OCI-LY3 (cell line): ENCODE results near the gene RCE1.

Experiments used
- H2AFZ ChIP-seq: fragments of 200-600, 300-600 bp; shearing (Covaris generic); 2 replicates; pipeline ENCODE4 v1.6.0; 2014; ENCODE audit warnings: antibody characterized with exemption, low read depth, low read length
- H3K27ac ChIP-seq: fragments of 200-600, 300-600 bp; sonication (generic); 2 replicates; pipeline ENCODE4 v1.5.1; 2014; ENCODE audit warnings: mild to moderate bottlenecking, low read length, moderate library complexity, mixed read lengths
- H3K27me3 ChIP-seq: fragments of 200-600, 300-600 bp; sonication (generic); 2 replicates; pipeline ENCODE4 v1.6.1; 2014; ENCODE audit warnings: low read depth, low read length, mixed read lengths
- H3K36me3 ChIP-seq: fragments of 200-600, 300-600 bp; sonication (generic); replicated peaks from 2 replicates; pipeline ENCODE3; 2014; ENCODE audit warnings: low read depth, low read length, mixed read lengths
- H3K4me1 ChIP-seq: fragments of 300-600, 200-600 bp; sonication (generic); 2 replicates; pipeline ENCODE4 v1.6.1; 2014; ENCODE audit warnings: low read length, mixed read lengths
- H3K4me2 ChIP-seq: fragments of 200-600, 300-600 bp; sonication (generic); 2 replicates; pipeline ENCODE4 v1.6.1; 2014; ENCODE audit warnings: low read length, mixed read lengths
- H3K4me3 ChIP-seq: fragments of 300-600, 200-600 bp; sonication (generic); 2 replicates; pipeline ENCODE4 v1.5.1; 2014; ENCODE audit warnings: antibody characterized with exemption, mild to moderate bottlenecking, low read length, moderate library complexity
- H3K79me2 ChIP-seq: fragments of 300-600, 200-600 bp; shearing (Covaris generic); 2 replicates; pipeline ENCODE4 v1.6.1; 2014; ENCODE audit warnings: mild to moderate bottlenecking, low read length, mixed read lengths
- H3K9ac ChIP-seq: fragments of 300-600, 200-600 bp; shearing (Covaris generic); 2 replicates; pipeline ENCODE4 v1.6.0; 2014; ENCODE audit warnings: mild to moderate bottlenecking, low read length, moderate library complexity
- H3K9me3 ChIP-seq: fragments of 200-600, 300-600 bp; shearing (Covaris generic); 2 replicates; pipeline ENCODE4 v1.6.1; 2014; ENCODE audit warnings: low read length, mixed read lengths; ENCODE audit not compliant: insufficient read depth
- H4K20me1 ChIP-seq: fragments of 200-600, 300-600 bp; sonication (generic); 2 replicates; pipeline ENCODE4 v1.6.1; 2016; ENCODE audit warnings: low read length, mixed read lengths; ENCODE audit not compliant: insufficient read depth
- EZH2phosphoT487 ChIP-seq: fragments of 200-600 bp; shearing (Covaris generic); IDR thresholded peaks from 2 replicates; pipeline ENCODE4 v1.6.1; 2018; ENCODE audit warnings: antibody characterized with exemption, mixed run types, low read depth
- TF ChIP-seq, protein P1 (sequence below): fragments of 200-600, 300-600 bp; sonication (generic); IDR thresholded peaks from 2 replicates; pipeline ENCODE4 v1.5.1; 2014; ENCODE audit warnings: antibody characterized with exemption, low read length, low read depth

RCE1 gene

DNA sequence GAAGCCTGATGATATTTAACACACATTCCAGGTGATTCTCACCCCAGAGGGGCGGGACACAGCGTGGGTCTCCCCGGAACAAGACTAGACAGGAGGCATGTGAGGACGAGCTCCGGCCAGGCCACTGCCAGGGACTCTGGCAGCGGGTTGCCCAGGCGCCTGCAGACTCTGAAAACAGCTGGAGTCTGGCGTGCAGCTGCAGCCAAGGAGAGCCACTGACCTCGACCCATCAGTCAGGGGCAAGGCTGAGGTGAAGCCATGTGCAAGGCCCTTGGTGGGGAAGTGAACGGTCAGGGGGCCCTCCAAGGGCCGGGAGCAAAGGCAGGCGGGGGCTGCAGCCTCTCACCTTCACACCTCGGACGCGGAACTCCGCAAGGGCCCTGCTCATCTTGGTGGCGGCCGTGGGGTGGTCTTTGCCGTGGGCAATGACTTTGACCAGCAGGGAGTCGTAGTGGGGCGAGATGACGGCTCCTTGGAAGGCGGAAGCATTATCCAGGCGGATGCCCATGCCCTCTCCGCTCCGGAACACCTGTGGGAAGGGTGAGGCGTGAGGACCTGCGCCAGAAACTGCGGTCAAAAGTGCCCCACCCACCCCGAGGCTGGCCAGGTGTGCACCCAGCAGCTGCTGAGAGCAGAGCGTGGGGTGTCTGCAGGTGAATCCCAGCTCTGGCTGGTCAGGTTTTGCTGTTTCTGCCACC, 20.3 kb downstream of the RCE1 start:
- Histone ChIP-seq H4K20me1 (no peaks in the 10 kb centered on the region), H3K27me3 (no peaks in the 10 kb centered on the region), H3K9me3 (no peaks in the 10 kb centered on the region), H3K4me3 (no peak overlapping the region), H3K36me3 (peaks cover 2% of the 10 kb centered on the region), H3K4me2 (no peak overlapping the region), H3K79me2 (no peaks in the 10 kb centered on the region), H3K9ac (no peak overlapping the region), H3K27ac (no peak overlapping the region), H2AFZ (no peak overlapping the region), H3K4me1 (peaks cover 15% of the 10 kb centered on the region)
- no peak for TF ChIP-seq EZH2phosphoT487

DNA sequence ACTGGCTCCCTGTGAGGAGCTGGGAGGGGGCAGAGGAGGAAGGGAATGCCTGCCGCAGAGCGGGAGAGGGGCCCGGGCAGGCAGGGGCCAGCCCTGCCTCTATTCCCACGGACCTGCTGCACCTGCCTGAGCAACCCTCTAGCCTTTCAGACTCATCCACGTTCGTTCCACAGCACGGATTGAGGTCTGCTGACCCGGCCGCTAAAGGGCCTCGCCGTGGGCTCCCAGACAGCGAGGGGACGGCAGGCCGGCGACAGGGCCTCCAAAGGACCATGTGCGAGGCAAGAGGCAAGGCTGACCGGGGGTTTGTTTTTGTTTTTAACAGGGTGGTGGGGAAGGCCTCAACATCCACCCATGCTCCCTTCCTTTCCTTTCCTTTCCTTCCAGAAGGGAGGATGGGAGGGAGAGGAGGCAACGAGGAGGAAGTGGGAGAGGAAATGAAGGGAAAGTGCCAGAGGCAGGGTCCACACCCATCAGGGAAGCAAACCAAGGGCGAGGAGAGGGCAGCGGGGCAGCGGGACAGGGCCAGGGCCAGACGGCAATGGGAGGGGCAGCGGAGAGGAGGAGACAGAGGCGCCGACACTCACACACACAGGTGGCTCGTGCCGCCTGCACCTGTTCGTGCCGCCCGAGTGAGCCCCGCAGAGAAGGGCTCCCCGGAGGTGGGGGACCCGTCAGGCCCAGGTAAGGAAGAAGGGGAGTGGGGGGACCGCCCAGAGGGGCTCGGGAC, 21.1 kb downstream of the RCE1 start:
- Histone ChIP-seq H3K4me3 (peak overlapping the region; percentile 39), H3K9me3 (no peaks in the 10 kb centered on the region), H3K27ac (no peak overlapping the region), H3K4me1 (peaks cover 21% of the 10 kb centered on the region), H4K20me1 (no peaks in the 10 kb centered on the region), H3K79me2 (no peaks in the 10 kb centered on the region), H3K9ac (no peak overlapping the region), H3K36me3 (no peaks in the 10 kb centered on the region), H3K27me3 (no peaks in the 10 kb centered on the region), H2AFZ (peak overlapping the region; percentile 48), H3K4me2 (peak overlapping the region; percentile 57)
- TF ChIP-seq, protein P1, sequence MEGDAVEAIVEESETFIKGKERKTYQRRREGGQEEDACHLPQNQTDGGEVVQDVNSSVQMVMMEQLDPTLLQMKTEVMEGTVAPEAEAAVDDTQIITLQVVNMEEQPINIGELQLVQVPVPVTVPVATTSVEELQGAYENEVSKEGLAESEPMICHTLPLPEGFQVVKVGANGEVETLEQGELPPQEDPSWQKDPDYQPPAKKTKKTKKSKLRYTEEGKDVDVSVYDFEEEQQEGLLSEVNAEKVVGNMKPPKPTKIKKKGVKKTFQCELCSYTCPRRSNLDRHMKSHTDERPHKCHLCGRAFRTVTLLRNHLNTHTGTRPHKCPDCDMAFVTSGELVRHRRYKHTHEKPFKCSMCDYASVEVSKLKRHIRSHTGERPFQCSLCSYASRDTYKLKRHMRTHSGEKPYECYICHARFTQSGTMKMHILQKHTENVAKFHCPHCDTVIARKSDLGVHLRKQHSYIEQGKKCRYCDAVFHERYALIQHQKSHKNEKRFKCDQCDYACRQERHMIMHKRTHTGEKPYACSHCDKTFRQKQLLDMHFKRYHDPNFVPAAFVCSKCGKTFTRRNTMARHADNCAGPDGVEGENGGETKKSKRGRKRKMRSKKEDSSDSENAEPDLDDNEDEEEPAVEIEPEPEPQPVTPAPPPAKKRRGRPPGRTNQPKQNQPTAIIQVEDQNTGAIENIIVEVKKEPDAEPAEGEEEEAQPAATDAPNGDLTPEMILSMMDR = no peak
- no peak for TF ChIP-seq EZH2phosphoT487

DNA sequence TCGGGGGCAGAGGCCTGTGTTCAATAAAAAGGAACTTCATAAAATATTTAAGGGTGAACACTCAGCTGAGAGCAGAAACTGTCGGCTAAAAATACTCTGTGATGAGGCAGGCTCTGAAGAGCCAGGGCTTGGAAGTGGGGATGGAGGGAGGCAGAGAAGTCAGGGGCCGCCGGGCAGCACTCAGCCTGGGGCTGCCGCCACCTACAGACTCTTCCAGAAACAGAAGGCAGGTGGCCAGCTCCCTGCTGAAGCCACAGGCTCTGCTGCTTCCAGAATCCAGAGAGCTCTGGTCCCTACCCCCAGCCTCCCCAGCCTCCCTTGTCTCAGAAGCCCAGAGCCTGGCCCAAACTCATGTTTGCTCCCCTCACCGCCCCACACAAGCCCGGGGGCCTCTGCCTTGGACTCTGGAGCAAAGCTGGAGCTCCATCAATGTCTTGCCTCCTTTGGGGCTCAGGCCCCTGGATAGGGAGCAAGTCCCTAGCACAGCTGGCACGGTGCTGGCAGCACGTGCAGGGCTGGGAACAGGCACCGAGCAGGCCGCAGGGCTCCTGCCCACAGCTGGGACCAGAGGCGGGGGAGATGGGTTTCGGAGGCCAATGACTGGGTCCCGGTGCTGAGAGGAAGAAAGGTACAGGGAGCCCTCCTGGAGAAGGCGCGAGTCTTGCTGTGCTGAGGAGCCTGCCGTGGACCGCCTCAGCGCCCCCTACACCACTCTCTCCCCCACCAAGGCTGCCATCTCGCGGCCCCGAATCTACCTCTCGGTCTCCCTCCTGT, 21.9 kb downstream of the RCE1 start:
- no peaks in the 10 kb centered on the region for H3K36me3 ChIP-seq
- no peaks in the 10 kb centered on the region for H3K27me3 ChIP-seq
- no peaks in the 10 kb centered on the region for H3K9me3 ChIP-seq
- no peaks in the 10 kb centered on the region for H3K79me2 ChIP-seq
- peak overlapping the region; percentile 39 for H3K4me3 ChIP-seq
- no peak overlapping the region for H3K9ac ChIP-seq
- TF ChIP-seq EZH2phosphoT487 = no peak
- TF ChIP-seq, protein P1 = peak; percentile 10; the same call in 1 of the 2 replicates
- H3K4me2 ChIP-seq = peak overlapping the region; percentile 57
- no peaks in the 10 kb centered on the region for H4K20me1 ChIP-seq
- H2AFZ ChIP-seq = peak overlapping the region; percentile 48
- H3K27ac ChIP-seq = no peak overlapping the region
- H3K4me1 ChIP-seq = peaks cover 22% of the 10 kb centered on the region

DNA sequence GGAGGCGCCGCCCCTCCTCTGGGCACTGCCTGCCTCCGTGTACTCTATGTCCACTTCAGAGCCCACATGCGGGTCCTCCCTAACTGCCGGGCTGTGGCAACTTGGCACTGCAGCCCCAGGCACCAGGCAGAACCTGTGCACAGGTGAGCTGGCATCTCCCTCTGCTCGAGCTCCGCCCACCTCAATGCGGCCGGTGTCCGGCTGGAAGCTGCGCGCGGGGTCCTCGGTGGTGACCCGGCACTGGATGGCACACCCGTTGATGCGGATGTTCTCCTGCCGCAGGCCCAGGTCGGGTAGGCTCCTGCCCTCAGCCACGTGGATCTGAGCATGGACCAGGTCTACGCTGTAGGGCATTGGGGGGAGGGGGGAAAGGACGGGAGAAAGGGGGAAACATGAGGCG, 22.8 kb downstream of the RCE1 start:
- Histone ChIP-seq H3K9ac (no peak overlapping the region), H3K9me3 (no peaks in the 10 kb centered on the region), H3K4me2 (no peak overlapping the region), H4K20me1 (no peaks in the 10 kb centered on the region), H3K36me3 (no peaks in the 10 kb centered on the region), H3K79me2 (no peaks in the 10 kb centered on the region), H3K4me1 (peaks cover 22% of the 10 kb centered on the region), H3K27me3 (no peaks in the 10 kb centered on the region), H3K4me3 (no peak overlapping the region), H3K27ac (no peak overlapping the region), H2AFZ (no peak overlapping the region)
- TF ChIP-seq, protein P1 = no peak
- TF ChIP-seq EZH2phosphoT487 = no peak
